Thoracic aorta (tissue), 2 donors: ENCODE measurements around the gene OXSM. TPM values are rescaled to one million over a fixed set of nuclear protein-coding genes. Genes with fewer than 3 reads are reported as not detected.
A peak's percentile ranks its signal among the peaks of the same experiment; 100 is the strongest.

Source experiments
- ATAC-seq: fragments of 150-250 bp; one replicate; pipeline ENCODE4 v1.8.0; 2017; ENCODE audit warnings: low read depth; ENCODE audit not compliant: insufficient number of reproducible peaks, low FRiP score
- DNase-seq: peaks from one replicate; pipeline ENCODE4 v3.0.0-alpha.2; 2020; ENCODE audit warnings: low spot score
- H3K27ac ChIP-seq, 2 donors: fragments of 200-600 bp; sonication (generic); 1 replicate in 1 of 2; 2 replicates in 1 of 2; pipeline ENCODE4 v1.5.1; 2016; ENCODE audit warnings: mild to moderate bottlenecking in 2 of 2, moderate library complexity in 2 of 2
- H3K27me3 ChIP-seq: fragments of 200-600 bp; sonication (generic); replicated peaks from 2 replicates; pipeline ENCODE4 v1.6.0; 2016; ENCODE audit warnings: mild to moderate bottlenecking; ENCODE audit not compliant: insufficient read depth
- H3K36me3 ChIP-seq: fragments of 200-600 bp; sonication (generic); one replicate; pipeline ENCODE4 v1.5.1; 2016
- H3K4me1 ChIP-seq, 2 donors: fragments of 200-600 bp; sonication (generic); 1 replicate in 1 of 2; 2 replicates in 1 of 2; pipeline versions ENCODE4 v1.5.1 to v1.6.0; 2016; ENCODE audit warnings: low read depth in 2 of 2, mild to moderate bottlenecking in 1 of 2; ENCODE audit not compliant: control insufficient read depth in 1 of 2
- H3K4me3 ChIP-seq: fragments of 200-600 bp; sonication (generic); 2 replicates; pipeline ENCODE4 v1.5.1; 2016; ENCODE audit warnings: mild to moderate bottlenecking
- H3K9me3 ChIP-seq: fragments of 200-600 bp; sonication (generic); 2 replicates; pipeline ENCODE4 v1.5.1; 2016
- CTCF ChIP-seq: fragments of 200-600 bp; sonication (generic); IDR thresholded peaks from one replicate; pipeline ENCODE4 v1.5.1; 2019; ENCODE audit warnings: antibody characterized with exemption
- total RNA-seq, 2 donors: library from RNA; depleted of rRNA; stranded (reverse); fragments of >200 nt; gene quantifications; one replicate each; pipeline versions ENCODE4 v1.1.0 to v1.2.3, GENCODE V29; 2016

The OXSM gene
- total RNA-seq, 2 donors from 2014 or later, result 3.8 to 8.4 TPM

GRCh38 chr3:25783661-25784512 lies 6.0 kb upstream of the OXSM start:
- ATAC-seq, result peak; percentile 14
- Histone ChIP-seq H3K27me3 (no peaks in the 10 kb centered on the region), H3K36me3 (no peaks in the 10 kb centered on the region), H3K27ac (peak overlapping the region; percentile 54 to 83), H3K9me3 (no peaks in the 10 kb centered on the region), H3K4me1 (peaks cover 3 to 31% of the 10 kb centered on the region in 2 donors), H3K4me3 (peak overlapping the region; percentile 74)
- TF ChIP-seq CTCF, result no peak
- DNase-seq, result peak; percentile 4

DNA sequence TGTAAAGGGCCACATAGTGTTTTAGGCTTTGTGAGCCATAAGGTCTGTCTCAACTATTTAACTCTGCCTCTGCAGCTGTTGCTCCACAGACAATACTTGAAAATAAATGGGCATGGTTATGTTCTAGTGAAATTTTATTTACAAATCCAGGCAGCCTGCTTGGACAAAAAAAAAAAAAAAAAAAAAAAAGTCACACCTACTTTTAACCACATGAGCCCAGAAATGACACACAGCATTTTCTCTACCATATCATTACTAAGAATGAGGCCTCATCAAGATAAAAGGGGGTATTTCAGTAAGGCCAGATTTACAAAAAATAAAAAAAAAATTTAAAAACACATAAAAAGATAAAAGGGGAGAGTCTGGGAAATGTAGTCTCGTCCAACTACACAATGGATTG lies 4.9 kb upstream of the OXSM start:
- ATAC-seq (no peak), DNase-seq (no peak)
- H3K4me3 ChIP-seq, result no peak overlapping the region
- H3K4me1 ChIP-seq, result peaks cover 7 to 35% of the 10 kb centered on the region in 2 donors
- H3K27me3 ChIP-seq, result no peaks in the 10 kb centered on the region
- H3K27ac ChIP-seq, result no peak overlapping the region
- H3K9me3 ChIP-seq, result no peaks in the 10 kb centered on the region
- no peak for TF ChIP-seq CTCF
- no peaks in the 10 kb centered on the region for H3K36me3 ChIP-seq

- H3K27ac ChIP-seq, result no peak overlapping the region
- H3K4me1 ChIP-seq, result peaks cover 10 to 34% of the 10 kb centered on the region in 2 donors
- ATAC-seq (no peak), DNase-seq (no peak)
- no peaks in the 10 kb centered on the region for H3K9me3 ChIP-seq
- no peaks in the 10 kb centered on the region for H3K27me3 ChIP-seq
- no peak for TF ChIP-seq CTCF
- H3K36me3 ChIP-seq, result no peaks in the 10 kb centered on the region
- H3K4me3 ChIP-seq, result no peak overlapping the region
Observed at GRCh38 chr3:25785826-25786225, 4.1 kb upstream of the OXSM start.

DNA sequence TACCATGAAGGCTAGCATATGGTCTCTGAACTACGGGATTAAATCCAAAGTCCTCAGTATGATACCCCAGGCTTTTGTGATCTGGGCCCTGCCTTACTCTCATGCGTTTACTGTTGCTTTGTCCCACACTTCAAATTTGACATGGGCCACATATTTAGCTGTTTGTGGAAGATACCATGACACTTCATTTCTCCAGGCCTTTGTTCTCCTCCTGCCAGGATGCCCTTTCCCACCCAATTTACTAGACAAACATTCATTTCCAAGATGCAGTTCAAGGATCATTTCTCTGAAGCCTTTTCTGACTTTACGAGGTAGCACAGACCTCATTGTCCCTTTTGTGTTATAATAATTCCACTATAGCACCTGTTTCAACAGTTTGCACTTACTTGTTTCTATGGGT lies 2.2 kb upstream of the OXSM start:
- Histone ChIP-seq H3K4me1 (peaks cover 10 to 21% of the 10 kb centered on the region in 2 donors), H3K4me3 (no peak overlapping the region), H3K27ac (no peak overlapping the region), H3K27me3 (no peaks in the 10 kb centered on the region), H3K36me3 (no peaks in the 10 kb centered on the region), H3K9me3 (no peaks in the 10 kb centered on the region)
- DNase-seq (no peak), ATAC-seq (no peak)
- no peak for TF ChIP-seq CTCF

- peak overlapping the region in 1 of 2 donors; percentile 69 for H3K27ac ChIP-seq
- no peaks in the 10 kb centered on the region for H3K27me3 ChIP-seq
- ATAC-seq (no peak), DNase-seq (no peak)
- no peaks in the 10 kb centered on the region for H3K9me3 ChIP-seq
- H3K4me1 ChIP-seq, result peaks cover 10 to 17% of the 10 kb centered on the region in 2 donors
- no peaks in the 10 kb centered on the region for H3K36me3 ChIP-seq
- no peak for TF ChIP-seq CTCF
- H3K4me3 ChIP-seq, result peak overlapping the region; percentile 83
Observed at GRCh38 chr3:25789209-25789595, 688 bp upstream of the OXSM start.
